ENCODE measurements around the gene NBEA.

NBEA gene

DNA sequence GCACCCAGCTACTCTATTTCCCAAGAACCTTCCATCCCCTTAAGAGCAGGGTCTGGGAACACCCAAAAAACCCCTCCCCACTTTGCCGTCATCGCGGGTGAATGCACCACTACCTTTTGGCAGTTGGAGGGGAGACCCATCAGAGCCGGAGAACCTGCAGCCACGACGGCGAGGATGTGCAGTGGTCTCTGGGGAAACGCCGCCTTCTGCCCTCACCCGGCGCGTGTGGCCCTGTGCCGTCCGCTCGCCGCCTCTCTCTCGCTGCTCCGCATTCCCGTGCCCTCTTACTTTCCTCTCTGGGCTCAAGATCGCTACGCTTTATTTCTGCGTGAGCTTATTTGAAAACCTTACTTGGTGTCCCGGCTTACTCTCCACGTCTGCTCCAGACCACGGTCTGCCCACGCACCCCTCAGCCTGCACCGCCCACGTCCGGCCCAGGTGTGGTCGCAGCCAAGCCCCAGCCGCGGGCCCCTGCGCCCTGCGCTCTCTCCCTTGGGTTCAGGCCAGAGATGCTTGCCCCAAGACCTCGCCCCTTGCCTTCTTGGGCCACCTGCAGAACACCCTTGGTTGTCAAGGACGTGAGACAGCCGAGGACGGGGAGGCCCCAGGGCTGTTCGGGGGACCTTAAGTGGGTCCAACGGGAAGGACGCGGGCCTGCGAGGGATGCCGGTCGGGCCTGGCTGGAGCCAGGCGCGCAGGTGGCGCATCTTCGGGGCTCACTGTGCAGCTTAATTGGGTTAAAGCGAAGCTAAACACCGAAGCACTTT, 536.4 kb downstream of the NBEA start:
- DNase-seq = no peak

DNA sequence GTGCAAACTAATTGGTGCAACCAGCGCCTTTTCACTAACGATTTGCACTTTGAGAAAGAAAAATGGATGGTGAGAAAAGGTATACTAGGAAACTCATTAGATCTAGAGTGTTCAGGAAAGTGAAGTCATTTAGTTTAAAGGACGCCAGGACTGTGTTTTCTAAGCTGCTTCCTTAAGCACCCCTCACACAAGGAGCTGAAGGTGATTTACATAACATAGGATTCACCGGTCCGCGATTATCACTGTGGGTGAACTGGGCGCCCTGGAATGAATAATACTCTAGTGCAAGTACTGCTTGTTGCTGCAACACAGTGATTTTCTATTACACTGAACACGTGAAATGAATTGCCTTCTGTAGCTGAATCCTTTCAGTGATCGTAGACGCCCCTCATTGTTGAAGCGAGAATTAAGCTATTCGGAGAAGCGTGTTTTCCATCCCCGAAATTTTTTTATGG, 537.0 kb downstream of the NBEA start:
- no peak for DNase-seq

DNA sequence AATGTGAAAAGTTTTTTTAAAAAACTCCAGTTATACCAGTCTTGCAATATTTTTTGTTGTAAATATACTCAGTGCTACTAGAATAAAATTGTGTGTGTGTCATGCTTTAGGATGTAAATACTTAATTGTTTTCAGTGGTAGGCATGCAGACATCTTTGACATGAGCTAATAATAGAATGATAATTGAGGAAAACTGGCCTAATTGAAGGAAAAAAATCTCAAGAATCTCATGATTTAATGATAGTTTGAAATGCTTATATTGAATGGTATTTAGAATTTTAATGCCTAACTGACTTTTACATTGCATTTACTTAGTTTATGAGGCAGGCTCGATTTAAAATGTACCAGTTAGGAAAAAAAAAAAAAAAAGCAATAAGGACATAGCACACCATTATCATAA, 537.6 kb downstream of the NBEA start:
- no peak for DNase-seq

DNA sequence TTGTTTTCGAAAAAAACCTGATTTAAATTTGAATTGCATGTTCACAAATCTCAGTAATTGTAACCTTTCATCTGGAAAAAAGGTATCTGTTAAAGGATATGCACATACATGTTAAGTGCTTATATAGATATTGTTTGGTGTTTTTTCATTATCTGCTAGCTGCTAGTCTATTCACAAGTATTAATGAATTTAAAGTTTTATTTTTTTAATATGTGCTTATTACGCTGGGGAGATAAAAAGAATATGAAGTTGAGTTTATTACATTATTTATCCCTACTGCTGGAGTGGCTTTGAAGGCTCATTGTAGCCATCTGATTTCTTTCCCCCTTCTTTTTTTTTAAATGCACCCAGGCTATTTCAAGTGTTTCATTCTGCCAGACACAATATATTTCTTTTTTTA, 538.3 kb downstream of the NBEA start:
- DNase-seq = no peak

DNA sequence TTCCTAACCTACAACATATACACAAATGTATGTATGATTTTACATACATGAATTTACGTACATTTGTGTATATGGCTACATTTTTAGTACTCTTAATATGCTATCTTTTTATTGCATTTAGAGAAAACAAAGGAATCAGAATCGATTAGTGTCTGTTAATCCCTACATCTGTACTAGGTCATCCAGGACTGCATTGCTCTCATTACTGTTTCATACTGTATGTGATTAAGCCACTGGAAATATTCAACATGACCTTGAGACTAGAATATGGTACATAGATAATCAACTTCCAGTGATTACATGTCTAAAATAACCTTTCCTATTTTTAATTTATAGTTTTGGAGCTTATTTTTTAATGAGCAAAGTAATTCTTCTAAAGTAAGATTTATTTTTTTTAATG, 539.7 kb downstream of the NBEA start:
- DNase-seq = no peak

DNA sequence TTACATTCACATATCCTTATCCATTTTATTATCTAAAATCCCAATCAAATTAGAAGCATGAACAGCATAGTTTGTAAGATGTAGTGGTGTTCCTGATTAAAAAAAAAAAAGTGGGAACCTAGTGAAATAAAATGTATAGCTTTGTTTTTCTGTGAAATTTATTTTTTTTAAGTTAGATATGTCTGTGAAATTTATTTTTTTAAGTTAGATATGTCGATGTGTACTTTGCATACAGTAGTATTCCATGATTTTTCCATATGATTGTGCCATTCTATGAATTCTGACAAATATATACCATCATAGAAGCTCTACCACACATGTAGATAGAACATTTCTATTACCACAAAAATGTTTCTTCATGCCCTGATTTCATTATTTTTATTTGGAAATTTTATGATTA, 540.5 kb downstream of the NBEA start:
- DNase-seq = no peak

DNA sequence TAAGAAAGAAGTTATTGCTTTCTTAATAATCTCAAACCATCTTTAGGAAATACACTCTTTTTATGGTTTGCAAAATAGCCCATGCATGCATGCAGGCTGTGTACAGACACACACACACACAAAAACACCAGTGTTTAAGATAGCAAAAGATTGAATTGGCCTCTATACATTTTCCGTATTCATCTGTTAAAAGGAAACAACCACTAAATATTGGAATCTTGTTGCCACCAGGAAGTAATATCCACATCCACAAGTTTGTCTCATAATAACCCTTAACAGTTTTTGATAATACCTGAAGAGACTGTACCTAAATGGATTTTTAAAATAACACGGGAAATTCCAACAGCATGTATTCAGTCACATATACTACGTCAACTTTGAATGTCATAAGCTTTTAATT, 541.7 kb downstream of the NBEA start:
- DNase-seq = no peak

DNA sequence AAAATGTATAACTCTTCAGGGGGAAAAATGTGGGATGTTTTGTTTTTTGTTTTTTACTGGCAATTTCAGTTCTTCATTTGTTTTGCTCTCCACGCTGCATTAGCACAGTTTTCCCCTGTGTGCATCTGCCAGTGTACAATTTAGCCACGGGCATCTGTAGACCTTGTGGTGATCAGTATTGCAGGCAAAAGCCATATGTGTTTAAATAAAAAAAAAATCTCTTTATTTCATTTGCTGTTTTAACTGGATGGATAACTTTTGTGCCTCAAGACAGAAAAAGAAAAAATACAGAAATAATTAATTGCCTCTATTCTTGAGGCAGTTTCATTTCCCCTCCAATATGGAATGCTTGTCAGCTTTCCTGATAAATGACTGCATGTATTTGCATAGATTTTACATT, 542.3 kb downstream of the NBEA start:
- no peak for DNase-seq

DNA sequence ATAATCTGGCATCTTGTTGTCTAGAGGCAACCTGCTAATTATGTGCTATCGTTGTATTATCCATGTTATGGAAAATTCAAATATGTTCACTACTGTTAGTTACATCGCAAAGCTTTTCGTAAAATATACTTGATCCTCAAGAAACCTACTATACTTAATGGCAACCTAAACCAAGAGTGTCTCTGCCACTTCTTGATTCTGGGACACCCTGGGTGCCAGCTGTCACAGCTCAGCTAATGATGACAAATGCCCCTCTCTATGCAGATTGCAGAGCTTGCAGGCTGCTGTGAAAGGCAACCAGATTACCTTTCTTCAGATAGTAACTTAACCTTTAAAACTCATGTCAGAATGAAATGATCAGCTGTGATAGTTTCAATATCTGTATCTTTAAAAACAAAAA, 543.4 kb downstream of the NBEA start:
- no peak for DNase-seq

DNA sequence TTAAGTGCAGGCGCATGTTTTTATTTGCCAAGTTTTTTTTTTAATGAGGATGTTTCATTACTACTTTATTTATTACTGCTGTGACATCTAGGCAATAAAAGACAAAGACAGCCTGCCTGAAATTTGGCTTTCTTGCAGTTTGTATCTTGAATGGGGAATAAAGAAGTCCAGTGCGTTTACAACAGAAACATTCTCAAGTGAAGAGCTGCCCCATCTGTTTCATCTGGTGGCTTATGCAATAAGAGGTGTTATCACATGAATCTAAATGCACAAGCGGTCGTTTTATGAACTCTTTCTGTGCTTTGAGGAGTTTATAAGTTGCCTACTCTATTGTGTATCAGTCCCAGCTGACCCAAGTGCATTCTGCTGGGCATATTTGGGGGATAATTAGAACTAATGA, 547.0 kb downstream of the NBEA start:
- DNase-seq = no peak

DNA sequence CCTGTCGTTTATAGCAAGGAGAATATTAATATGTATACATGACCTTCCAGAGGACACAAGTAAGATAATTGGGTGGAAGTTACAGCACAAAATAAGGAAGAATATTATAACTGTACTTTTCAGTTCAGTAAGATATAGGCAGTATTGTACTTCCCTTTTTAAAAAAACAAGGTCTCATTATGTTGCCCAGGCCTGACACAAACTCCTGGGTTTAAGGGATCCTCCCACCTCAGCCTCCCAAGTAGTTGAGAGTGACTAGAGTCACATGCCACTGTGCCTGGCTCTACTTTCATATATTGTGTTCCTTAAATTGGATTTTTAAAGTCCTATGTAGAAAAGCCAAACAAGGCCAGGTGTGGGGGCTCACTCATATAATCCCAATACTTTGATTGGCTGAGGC, 553.9 kb downstream of the NBEA start:
- DNase-seq = no peak

DNA sequence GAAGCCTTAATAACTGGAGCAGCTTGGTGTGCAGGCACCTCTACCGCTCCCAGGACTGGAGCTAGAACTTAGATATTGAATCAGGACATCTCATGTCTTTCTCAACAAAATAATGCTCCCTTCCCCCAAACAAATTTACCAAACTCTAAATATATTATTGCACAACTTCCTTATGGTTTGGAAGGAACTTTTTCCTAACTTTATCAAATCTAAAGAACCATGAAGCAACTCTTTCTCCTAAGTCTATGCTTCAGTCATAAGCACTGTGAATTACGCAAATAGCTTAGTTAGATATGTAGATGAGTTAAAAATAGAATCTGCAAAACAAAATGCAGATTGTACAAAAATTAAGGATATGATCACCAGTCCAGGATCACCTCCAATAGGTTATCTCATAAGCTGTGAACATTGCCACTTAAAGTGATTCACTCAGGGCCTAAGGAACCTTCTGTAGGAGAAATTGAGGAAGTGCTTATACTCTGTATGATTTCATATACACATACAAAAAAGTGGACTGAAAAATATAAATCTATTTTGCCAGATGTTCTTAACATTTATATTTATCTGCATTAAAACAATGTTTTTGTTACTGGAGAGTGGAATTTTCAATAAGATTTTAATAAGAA, 554.8 kb downstream of the NBEA start:
- no peak for DNase-seq

DNA sequence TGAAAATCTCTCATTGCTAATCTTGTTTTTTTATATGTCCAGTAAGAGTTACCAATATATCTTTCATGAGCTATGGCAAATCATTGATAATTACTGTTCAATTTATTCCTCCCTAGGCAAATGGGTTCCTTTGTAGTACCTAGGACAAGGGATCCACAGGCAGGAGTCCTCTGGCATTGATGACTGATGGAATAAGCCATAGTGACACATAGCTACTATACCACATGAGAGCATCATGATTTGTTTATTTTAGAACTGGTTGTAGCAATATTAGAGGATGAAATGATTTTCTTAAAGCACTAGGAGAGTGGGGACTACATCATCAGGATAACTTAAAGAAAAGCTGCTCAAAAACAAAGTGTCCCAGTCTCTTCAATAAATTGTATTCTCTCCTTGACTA, 556.2 kb downstream of the NBEA start:
- no peak for DNase-seq

DNA sequence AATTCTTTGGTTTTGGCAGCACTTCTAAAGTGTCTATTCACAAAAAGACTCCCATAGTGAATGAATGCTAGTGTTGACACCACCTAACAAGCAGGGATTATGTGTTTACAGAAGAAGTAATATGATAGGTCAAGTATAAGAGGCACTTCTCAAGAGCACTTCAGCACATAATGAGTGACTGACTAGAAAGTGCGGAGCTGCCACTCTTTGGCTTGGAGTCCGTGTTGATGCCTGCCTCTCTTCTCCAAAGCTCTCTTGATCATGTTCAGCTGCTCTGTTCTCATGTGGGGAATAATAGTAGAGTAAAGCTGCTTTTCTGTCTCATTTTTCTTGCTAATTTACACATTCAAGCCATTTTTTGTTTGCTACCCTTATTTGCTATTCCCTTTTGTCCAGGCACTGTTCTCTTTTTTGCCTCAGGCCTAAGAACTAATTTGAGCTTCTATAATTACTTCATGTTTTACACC, 557.2 kb downstream of the NBEA start:
- no peak for DNase-seq

DNA sequence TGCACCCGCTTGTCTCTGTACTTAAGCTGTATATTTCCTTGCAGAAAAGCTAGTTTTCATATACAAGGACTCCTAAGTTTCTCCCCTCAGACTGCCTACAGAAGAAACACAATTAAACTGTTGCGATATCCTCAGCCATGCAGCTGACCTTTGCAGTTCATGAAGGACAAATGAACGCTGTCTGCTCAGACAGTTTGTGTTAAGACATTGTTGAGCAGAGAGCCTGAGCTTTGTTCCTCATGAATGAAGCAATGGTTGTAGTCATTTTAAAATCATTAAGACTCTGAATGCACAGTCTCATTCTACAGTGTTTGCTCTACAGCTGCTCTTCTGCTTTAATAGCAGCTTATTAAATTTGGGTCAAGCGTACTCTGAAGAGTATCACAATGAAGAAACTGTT, 557.6 kb downstream of the NBEA start:
- no peak for DNase-seq

DNA sequence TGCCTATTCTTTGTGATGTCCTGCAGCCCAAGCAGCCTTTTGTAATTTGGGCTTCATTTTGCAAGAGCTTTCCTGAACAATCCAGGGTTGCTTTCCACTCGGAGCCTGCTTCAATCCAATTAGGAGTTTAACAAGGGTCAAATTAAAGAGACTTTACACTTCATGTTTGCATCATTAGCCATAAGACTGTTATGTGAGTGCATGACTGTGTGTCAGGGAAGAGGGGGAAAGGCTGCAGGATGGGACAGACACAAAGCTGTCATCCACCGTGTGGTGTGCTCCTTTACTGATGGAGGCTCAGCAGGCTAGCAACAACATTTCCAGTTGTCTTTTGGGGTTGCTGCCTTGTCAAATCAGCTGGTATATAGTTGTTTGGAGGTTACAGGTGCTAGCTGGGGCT, 558.1 kb downstream of the NBEA start:
- DNase-seq = no peak

DNA sequence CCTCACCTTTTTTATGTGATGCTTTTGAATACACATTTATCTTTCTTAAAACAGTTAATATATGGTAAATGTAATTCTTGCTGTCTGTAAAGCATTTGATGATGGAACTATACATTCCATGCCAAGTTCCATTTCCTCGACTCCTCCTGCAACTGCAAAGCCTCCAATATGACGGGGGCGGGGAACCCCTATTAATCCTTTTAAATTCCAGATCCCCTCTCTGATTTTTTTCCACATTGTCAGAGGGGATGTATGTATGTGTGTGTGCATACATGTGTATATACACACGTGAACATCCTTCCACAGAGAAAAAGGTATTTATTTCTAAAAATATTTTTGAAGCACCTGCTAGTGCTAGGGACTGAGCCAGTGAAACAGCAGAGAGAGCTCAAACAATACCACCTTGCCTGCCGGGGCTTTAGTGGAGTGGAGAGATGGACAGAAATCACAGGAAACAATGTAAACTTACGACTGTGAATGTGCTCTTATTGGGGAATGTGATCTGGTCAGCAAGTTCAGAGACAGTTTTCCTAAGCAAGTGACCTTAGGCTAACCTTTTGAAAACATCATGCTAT, 559.7 kb downstream of the NBEA start:
- no peak for DNase-seq

DNA sequence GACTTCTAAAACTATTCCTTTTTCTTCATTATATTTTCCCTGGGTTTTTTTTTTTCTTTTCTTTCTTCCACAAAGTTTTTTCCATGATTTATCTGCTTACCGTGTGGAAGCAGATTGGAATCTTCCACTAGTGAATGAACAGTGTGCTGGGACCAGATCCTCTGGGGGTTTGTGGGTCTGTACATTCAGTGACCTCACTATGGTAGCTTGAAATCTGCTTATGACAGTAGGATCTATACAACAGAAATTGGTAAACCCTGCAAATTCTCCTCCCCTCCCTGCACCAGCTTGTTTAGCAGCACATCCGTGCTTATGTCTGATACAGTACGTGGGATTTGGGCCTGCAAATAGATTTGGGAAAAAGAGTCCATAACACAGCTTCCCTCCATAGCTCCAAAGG, 560.4 kb downstream of the NBEA start:
- no peak for DNase-seq

DNA sequence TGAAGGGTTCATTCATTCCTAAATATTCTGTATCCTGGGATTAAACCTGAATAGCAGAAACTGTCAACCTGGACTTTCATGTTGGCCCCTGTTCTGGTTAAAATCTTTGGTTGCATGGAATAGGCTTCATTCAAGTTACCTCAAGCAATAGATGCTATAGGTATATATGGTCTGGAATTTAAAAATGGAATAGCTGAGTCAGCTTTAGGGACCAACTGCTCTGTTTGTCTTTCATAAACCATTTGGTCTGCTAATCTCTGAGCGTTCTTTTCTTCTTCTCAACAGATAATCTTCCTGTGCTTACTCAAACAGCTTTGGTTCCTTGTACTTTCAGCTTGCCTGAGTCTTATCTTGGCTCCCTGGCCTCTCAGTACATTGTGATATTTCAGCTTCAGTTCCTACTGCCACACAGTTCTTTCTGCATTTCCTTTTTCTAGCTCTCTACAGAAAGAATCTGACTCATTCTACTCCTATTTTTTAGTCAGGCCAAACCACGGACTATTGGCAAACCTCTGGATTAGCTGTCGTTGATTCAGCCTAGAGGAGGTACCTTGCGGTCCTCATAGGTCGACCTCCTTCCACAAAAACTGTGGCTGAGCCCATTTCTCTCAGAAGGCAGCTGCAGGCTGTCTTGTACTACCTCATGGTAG, 570.3 kb downstream of the NBEA start:
- no peak for DNase-seq

DNA sequence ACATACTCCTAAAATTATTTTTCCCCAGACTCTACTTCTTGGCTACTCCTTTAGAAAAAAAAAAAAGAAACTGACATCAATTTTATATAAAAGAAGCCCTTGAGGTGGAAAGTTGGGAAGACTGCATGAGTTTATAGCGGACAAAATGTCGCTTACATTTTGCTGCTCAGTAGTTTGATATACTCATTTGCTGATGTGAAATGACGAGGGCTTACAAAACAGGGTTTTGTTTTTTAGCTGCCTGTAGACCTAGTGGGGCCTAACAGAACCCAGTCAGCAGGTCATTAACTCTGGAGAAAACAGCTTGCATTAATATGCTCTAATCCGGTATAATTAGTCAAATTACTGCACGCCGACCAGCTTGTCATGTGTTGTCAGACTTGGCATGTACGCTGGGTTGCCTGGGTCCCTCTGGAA, 572.0 kb downstream of the NBEA start:
- no peak for DNase-seq

DNA sequence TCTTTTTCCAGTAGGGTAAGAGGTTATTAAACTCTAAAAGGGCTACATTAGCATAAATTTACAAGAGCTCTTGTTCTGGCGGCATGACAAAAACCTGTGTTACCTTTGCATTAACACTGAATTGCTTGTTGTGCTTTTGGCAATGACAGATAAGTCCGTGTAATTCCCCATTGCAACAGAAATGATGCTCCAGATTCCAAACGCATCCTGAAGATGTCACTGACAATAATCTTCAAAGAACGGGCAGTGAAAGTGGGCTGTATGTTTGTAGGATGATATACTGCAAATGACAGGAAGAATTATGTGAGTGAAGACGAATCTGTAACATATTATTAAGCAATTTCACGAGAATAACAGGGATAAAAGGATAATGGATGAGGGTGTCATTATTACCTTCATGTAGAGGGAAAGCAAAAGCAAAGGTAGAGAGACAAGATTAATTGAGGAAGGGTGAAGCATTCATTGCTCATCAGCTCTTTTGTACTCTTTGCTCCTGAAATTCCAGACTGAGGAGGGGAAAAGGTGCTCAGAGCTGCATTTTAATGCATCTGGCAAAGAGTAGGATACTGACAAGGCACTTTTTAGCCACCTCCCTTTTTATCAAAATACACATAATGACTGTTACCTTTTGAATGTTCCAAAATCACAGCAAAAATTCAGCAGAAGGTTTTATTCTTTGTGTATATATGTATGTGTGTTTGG, 572.9 kb downstream of the NBEA start:
- no peak for DNase-seq

DNA sequence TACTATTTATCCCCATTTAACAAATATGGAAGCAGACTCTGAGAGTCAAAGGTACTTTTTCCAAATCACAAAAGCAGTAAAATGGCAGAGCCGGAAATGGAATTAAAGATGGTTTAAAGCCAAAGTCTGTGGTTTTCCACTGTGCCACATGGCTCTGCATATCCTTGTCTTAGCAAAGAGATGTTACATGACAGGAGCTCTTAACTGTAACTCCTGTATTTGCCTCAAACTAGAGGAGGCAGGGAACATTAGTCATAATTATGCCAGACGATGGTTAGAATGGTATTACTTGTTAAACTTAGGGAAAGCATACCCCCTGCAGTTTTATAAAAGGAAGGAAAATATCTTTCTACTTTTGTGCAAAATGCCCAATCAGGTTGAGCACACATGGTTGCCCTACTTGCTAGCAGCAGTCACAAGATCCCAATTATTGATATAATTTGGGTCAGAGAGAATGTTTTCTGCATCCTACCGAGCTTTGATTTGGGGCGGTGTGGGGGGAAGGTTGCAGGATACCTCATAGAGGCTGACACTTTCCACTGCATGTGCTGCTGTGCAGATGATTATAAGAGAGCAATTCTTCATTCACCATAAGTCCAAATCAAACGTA, 576.4 kb downstream of the NBEA start:
- no peak for DNase-seq

DNA sequence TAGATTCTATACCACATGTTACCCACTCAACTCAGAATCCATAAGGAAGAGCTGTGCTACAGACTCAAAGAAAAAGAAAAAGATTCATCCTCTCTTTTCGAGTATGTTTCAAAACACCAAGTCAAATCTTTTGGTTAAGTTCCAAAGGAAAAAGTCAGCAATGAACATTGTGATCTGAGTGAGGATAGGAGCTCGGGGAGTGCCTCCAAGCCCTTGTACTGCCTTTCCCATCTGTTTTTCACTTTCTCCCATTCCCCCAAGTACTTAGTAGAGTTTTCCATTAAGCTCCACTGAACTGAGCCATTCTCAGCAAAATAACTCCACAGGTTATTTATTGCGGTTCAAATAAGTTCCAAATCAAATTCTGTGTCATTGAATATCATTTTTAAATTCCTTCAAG, 582.1 kb downstream of the NBEA start:
- no peak for DNase-seq
